OCI-M2 (cell line): ENCODE measurements around the gene KDM5D.

Source experiments
- DNase-seq: peaks from one replicate; lab custom pipeline; 2025; ENCODE audit not compliant: unreplicated experiment; lab: John Stamatoyannopoulos, UW

Gene KDM5D

GRCh38 chrY:19744381-19745378 lies at the start of gene KDM5D:
TSS of gene KDM5D (minus strand) at chrY:19744726. CDS start at chrY:19744534, 192 bp downstream.
- DNase-seq, result no peak

- DNase-seq, result no peak
These were observed 23.8 kb upstream of the KDM5D start for GRCh38 chrY:19768375-19768774.

- no peak for DNase-seq
These were observed 1.2 kb downstream of the KDM5D start for GRCh38 chrY:19743331-19743730.

- DNase-seq, result no peak
These were observed 2.4 kb downstream of the KDM5D start for GRCh38 chrY:19742153-19742552.

- no peak for DNase-seq
These were observed 10.1 kb downstream of the KDM5D start for GRCh38 chrY:19734425-19734824.

- DNase-seq, result no peak
These were observed 26.6 kb downstream of the KDM5D start for GRCh38 chrY:19717950-19718349.

- DNase-seq, result no peak
These were observed 27.4 kb downstream of the KDM5D start for GRCh38 chrY:19717146-19717545.

GRCh38 chrY:19715226-19715625 lies 29.3 kb downstream of the KDM5D start:
- DNase-seq, result no peak

- no peak for DNase-seq
These were observed 31.1 kb downstream of the KDM5D start for GRCh38 chrY:19713430-19713829.

GRCh38 chrY:19706273-19706672 lies 38.3 kb downstream of the KDM5D start:
- DNase-seq, result no peak

- DNase-seq, result no peak
These were observed 46.0 kb downstream of the KDM5D start for GRCh38 chrY:19698495-19698894.

- DNase-seq, result no peak
These were observed 63.7 kb downstream of the KDM5D start for GRCh38 chrY:19680821-19681220.
